Breast epithelium (tissue), 3 donors: ENCODE results near the gene FASTK.

Experiments used
- CTCF ChIP-seq, 3 donors: fragments of 450-650 bp; IDR thresholded peaks; one replicate each; pipeline ENCODE4 v1.5.1; 2016 to 2017; ENCODE audit warnings: antibody characterized with exemption in 3 of 3, mild to moderate bottlenecking in 3 of 3, moderate library complexity in 3 of 3
- POLR2A ChIP-seq: fragments of 450-650 bp; IDR thresholded peaks from one replicate; pipeline ENCODE4 v1.6.1; 2016; ENCODE audit warnings: antibody characterized with exemption, mild to moderate bottlenecking, moderate library complexity
- POLR2AphosphoS5 ChIP-seq, 3 donors: sonication (generic); formaldehyde crosslinking; IDR thresholded peaks; one replicate each; pipeline ENCODE4 v1.6.1; 2017; ENCODE audit warnings: antibody characterized with exemption in 3 of 3

- no peak for TF ChIP-seq CTCF (IDR thresholded peaks at IDR 0.05)
- TF ChIP-seq POLR2AphosphoS5 (IDR thresholded peaks at IDR 0.05), result no peak
- no peak for TF ChIP-seq POLR2A
Observed at GRCh38 chr7:151048911-151049463, 31.6 kb downstream of the FASTK start.
